H1 (cell line): Measurements from ENCODE around the gene DYNC1I1. TPM values are rescaled to one million over a fixed set of nuclear protein-coding genes. Genes with fewer than 3 reads are reported as not detected.
A peak's percentile ranks its signal among the peaks of the same experiment; 100 is the strongest.

ENCODE experiments used
- CTCF ChIA-PET: fragments of 300-600 bp; sonication (Branson Sonifier 250); formaldehyde crosslinking; loops from one replicate; lab custom pipeline; 2021; ENCODE audit not compliant: partially characterized antibody; lab: Charles Lee
- POLR2A ChIA-PET: fragments of 300-600 bp; sonication (Branson Sonifier 250); formaldehyde crosslinking; loops from one replicate; lab custom pipeline; 2021; ENCODE audit warnings: inconsistent platforms; ENCODE audit not compliant: partially characterized antibody; lab: Charles Lee
- DNase-seq, 2 experiments: peaks; one replicate each; pipeline versions ENCODE4 v3.0.0 to v3.0.0-alpha.2; 2010 to 2022; ENCODE audit warnings: low spot score in 2 of 2, low read depth in 1 of 2, mixed read lengths in 1 of 2
- FAIRE-seq: peaks from 2 replicates; lab custom pipeline; 2011; peaks lifted over from hg19 to GRCh38; lab: Jason Lieb, UNC
- H2AFZ ChIP-seq: 2 replicates; pipeline ENCODE4 v1.8.1; 2012; ENCODE audit warnings: low read length, inconsistent platforms
- H2AK5ac ChIP-seq: 2 replicates; pipeline ENCODE4 v1.6.1; 2013; ENCODE audit warnings: low read depth, low read length
- H2BK120ac ChIP-seq: replicated peaks from 2 replicates; pipeline ENCODE3; 2013; ENCODE audit warnings: low read depth, low read length, inconsistent platforms
- H2BK12ac ChIP-seq: 2 replicates; pipeline ENCODE4 v1.6.1; 2013; ENCODE audit warnings: low read depth, low read length
- H2BK15ac ChIP-seq: 2 replicates; pipeline ENCODE4 v1.6.1; 2013; ENCODE audit warnings: low read length
- H2BK20ac ChIP-seq: 2 replicates; pipeline ENCODE4 v1.6.1; 2013; ENCODE audit warnings: low read length
- H2BK5ac ChIP-seq: 2 replicates; pipeline ENCODE4 v1.6.1; 2013; ENCODE audit warnings: low read depth, low read length
- H3K14ac ChIP-seq: 2 replicates; pipeline ENCODE4 v1.6.1; 2013; ENCODE audit warnings: inconsistent platforms; ENCODE audit not compliant: insufficient read length
- H3K18ac ChIP-seq: 2 replicates; pipeline ENCODE4 v1.6.1; 2013; ENCODE audit warnings: low read length; ENCODE audit errors: extremely low read depth
- H3K23ac ChIP-seq: 2 replicates; pipeline ENCODE4 v1.6.1; 2013; ENCODE audit warnings: inconsistent platforms; ENCODE audit not compliant: insufficient read length
- H3K23me2 ChIP-seq: 2 replicates; pipeline ENCODE4 v1.6.1; 2013; ENCODE audit warnings: low read depth, low read length
- H3K27ac ChIP-seq: 2 replicates; pipeline ENCODE4 v1.6.1; 2011; ENCODE audit warnings: low read depth, low read length, inconsistent platforms
- H3K27me3 ChIP-seq, 4 experiments: replicated peaks in 1 of 4; 1 replicate in 1 of 4; 2 replicates in 3 of 4; pipeline versions ENCODE4 v1.6.1 to v1.8.1; 2011 to 2013; ENCODE audit warnings: low read length in 3 of 4, mild to moderate bottlenecking in 3 of 4, inconsistent platforms in 2 of 4, mixed read lengths in 2 of 4, moderate library complexity in 1 of 4; ENCODE audit not compliant: control insufficient read depth in 3 of 4, insufficient read depth in 3 of 4; ENCODE audit errors: extremely low read depth in 1 of 4
- H3K36me3 ChIP-seq, 4 experiments: 2 replicates each; pipeline versions ENCODE4 v1.6.1 to v1.8.1; 2011 to 2013; ENCODE audit warnings: mild to moderate bottlenecking in 4 of 4, low read length in 3 of 4, moderate library complexity in 2 of 4, control low read depth in 1 of 4, inconsistent platforms in 1 of 4; ENCODE audit not compliant: insufficient read depth in 4 of 4, control insufficient read depth in 2 of 4
- H3K4ac ChIP-seq: replicated peaks from 2 replicates; pipeline ENCODE3; 2013; ENCODE audit warnings: low read length, low read depth, mixed read lengths, inconsistent platforms; ENCODE audit not compliant: insufficient read length
- H3K4me1 ChIP-seq, 4 experiments: replicated peaks in 1 of 4; 1 replicate in 1 of 4; 2 replicates in 3 of 4; pipeline versions ENCODE4 v1.6.1 to v1.8.1; 2011 to 2013; ENCODE audit warnings: low read length in 3 of 4, inconsistent platforms in 2 of 4, mixed read lengths in 1 of 4; ENCODE audit not compliant: insufficient read depth in 4 of 4, control insufficient read depth in 3 of 4
- H3K4me2 ChIP-seq, 2 experiments: 2 replicates each; pipeline versions ENCODE4 v1.6.1 to v1.8.1; 2011 to 2013; ENCODE audit warnings: low read depth in 2 of 2, low read length in 2 of 2, control low read depth in 1 of 2, inconsistent platforms in 1 of 2, mild to moderate bottlenecking in 1 of 2; ENCODE audit not compliant: insufficient read depth in 1 of 2
- H3K4me3 ChIP-seq, 4 experiments: fragments of 200-600, 300-600 bp in 1 of 4; sonication (generic), shearing (Covaris generic), sonication (Bioruptor Twin) in 1 of 4; 2 replicates each; pipeline versions ENCODE4 v1.5.1 to v1.8.1; 2011 to 2016; ENCODE audit warnings: low read length in 4 of 4, low read depth in 3 of 4, control low read depth in 2 of 4, inconsistent platforms in 2 of 4, mild to moderate bottlenecking in 2 of 4, mixed read lengths in 1 of 4, moderate library complexity in 1 of 4; ENCODE audit not compliant: insufficient read depth in 2 of 4; ENCODE audit errors: extremely low read depth in 1 of 4
- H3K56ac ChIP-seq: replicated peaks from 2 replicates; pipeline ENCODE3; 2013; ENCODE audit warnings: low read depth, mild to moderate bottlenecking, mixed read lengths, low read length, inconsistent platforms; ENCODE audit not compliant: insufficient read length
- H3K79me1 ChIP-seq: 2 replicates; pipeline ENCODE4 v1.6.1; 2013; ENCODE audit warnings: low read depth, low read length, control low read depth
- H3K79me2 ChIP-seq, 2 experiments: 2 replicates each; pipeline versions ENCODE4 v1.6.1 to v1.8.1; 2012 to 2013; ENCODE audit warnings: low read length in 2 of 2, mild to moderate bottlenecking in 2 of 2, inconsistent platforms in 1 of 2; ENCODE audit not compliant: insufficient read depth in 2 of 2, control insufficient read depth in 1 of 2
- H3K9ac ChIP-seq, 4 experiments: replicated peaks in 1 of 4; 1 replicate in 1 of 4; 2 replicates in 3 of 4; pipeline versions ENCODE4 v1.6.1 to v1.8.1; 2011 to 2013; ENCODE audit warnings: low read depth in 3 of 4, low read length in 3 of 4, control low read depth in 2 of 4, mild to moderate bottlenecking in 2 of 4, moderate library complexity in 2 of 4, inconsistent platforms in 1 of 4; ENCODE audit errors: extremely low read depth in 1 of 4
- H3K9me3 ChIP-seq, 2 experiments: 2 replicates each; pipeline versions ENCODE4 v1.6.1 to v1.8.1; 2012 to 2013; ENCODE audit warnings: mild to moderate bottlenecking in 2 of 2, moderate library complexity in 2 of 2, control low read depth in 1 of 2, inconsistent platforms in 1 of 2, low read depth in 1 of 2, low read length in 1 of 2, mixed read lengths in 1 of 2; ENCODE audit not compliant: insufficient read depth in 2 of 2
- H4K20me1 ChIP-seq, 2 experiments: replicated peaks in 1 of 2; 2 replicates each; pipeline versions ENCODE3 to v1.8.1; 2011 to 2013; ENCODE audit warnings: inconsistent platforms in 2 of 2, low read length in 2 of 2, mild to moderate bottlenecking in 1 of 2; ENCODE audit not compliant: insufficient read depth in 2 of 2, control insufficient read depth in 1 of 2
- H4K5ac ChIP-seq: 2 replicates; pipeline ENCODE4 v1.6.1; 2013; ENCODE audit warnings: low read length, low read depth, mixed read lengths, inconsistent platforms; ENCODE audit not compliant: insufficient read length
- H4K8ac ChIP-seq: 2 replicates; pipeline ENCODE4 v1.8.0; 2013; ENCODE audit warnings: mild to moderate bottlenecking, moderate library complexity, low read length, inconsistent platforms; ENCODE audit not compliant: insufficient read depth; ENCODE audit errors: extremely low read depth
- H4K91ac ChIP-seq: replicated peaks from 2 replicates; pipeline ENCODE3; 2013; ENCODE audit warnings: low read length, mixed read lengths, inconsistent platforms; ENCODE audit not compliant: insufficient read length
- BACH1 ChIP-seq: IDR thresholded peaks from 2 replicates; pipeline ENCODE4 v1.6.1; 2012; ENCODE audit warnings: low read length, improper control_type of control experiment
- POLR2AphosphoS5 ChIP-seq: IDR thresholded peaks from 2 replicates; pipeline ENCODE4 v1.6.1; 2011; ENCODE audit warnings: low read depth, low read length
- WGBS, 2 experiments: shearing (Covaris generic) in 1 of 2; methylation state at CpG; one replicate each; pipeline versions ENCODE4 v1.1.6 to v1.1.7; 2013 to 2015; ENCODE audit warnings: low lambda C conversion rate in 2 of 2, mixed read lengths in 2 of 2, inconsistent platforms in 1 of 2, low coverage in 1 of 2, missing lambda C conversion rate in 1 of 2; ENCODE audit not compliant: insufficient replicate concordance in 2 of 2, insufficient coverage in 1 of 2, insufficient read length in 1 of 2; ENCODE audit errors: extremely low coverage in 1 of 2, missing lambda C conversion rate in 1 of 2; 5-methylcytosine and 5-hydroxymethylcytosine counted together
- polyA plus RNA-seq, 7 experiments: library from polyadenylated mRNA; depleted of rRNA in 3 of 7; stranded (reverse) in 5 of 7; unstranded in 2 of 7; fragments of >200 nt in 5 of 7; fragments of 200-250 nt in 2 of 7; gene quantifications; 1 replicate in 5 of 7; 2 replicates in 1 of 7; 4 replicates in 1 of 7; pipeline versions ENCODE4 v1.2.1 to v1.2.3, GENCODE V29; 2011 to 2013; ENCODE audit warnings: missing spikeins in 2 of 7, mixed read lengths in 2 of 7
- total RNA-seq: library from RNA; stranded (reverse); fragmentation: NEBNext Ultra II Directional; extraction: Animal tissue kit (Norgen Biotek cat#: 25700); gene quantifications from 2 replicates; pipeline ENCODE4 v1.2.1, GENCODE V29; 2021

Gene DYNC1I1
- total and polyA plus RNA-seq, 2 of the 8 experiments (the other 6 are each of a cell fraction or from before 2014, with no cell fraction given): 0.45 to 0.58 TPM

DNA sequence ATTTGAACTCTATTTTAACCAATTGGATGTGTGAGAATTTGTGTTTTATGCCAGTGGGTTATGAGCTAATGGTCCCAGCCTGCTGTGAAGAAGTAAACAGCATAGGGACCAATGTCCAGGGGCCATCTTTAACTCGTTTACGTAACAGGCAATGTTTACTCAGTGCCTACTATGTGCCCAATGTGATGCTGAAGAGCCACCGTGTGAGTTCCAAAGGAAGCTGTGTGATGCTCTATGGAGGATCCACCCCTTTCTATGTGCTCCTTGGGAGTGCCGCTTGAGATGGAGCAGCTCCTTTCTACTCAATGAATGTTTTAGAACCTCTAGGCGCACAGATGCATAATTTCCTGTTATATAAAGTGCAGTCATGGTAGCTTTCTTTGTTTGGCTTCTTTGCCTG, 21.3 kb downstream of the DYNC1I1 start:
- no peak overlapping the region for H3K9ac ChIP-seq
- no peak overlapping the region for H2BK5ac ChIP-seq
- no peak for TF ChIP-seq BACH1
- peak; percentile 46; the same call in 1 of the 2 replicates for TF ChIP-seq POLR2AphosphoS5
- TF ChIP-seq, all 59 proteins: peak for 1
- H2BK12ac ChIP-seq: no peak overlapping the region
- H2AK5ac ChIP-seq: no peak overlapping the region
- H3K14ac ChIP-seq: no peak overlapping the region
- H3K27me3 ChIP-seq: peaks cover 10 to 24% (median 18%) of the 10 kb centered on the region in 4 experiments
- no peak overlapping the region for H3K4me3 ChIP-seq
- no peak overlapping the region for H2BK120ac ChIP-seq
- no peaks in the 10 kb centered on the region for H3K23me2 ChIP-seq
- no peak overlapping the region for H3K4me2 ChIP-seq
- FAIRE-seq: no peak
- peaks cover 0 to 2% of the 10 kb centered on the region in 2 experiments for H4K20me1 ChIP-seq
- no peak overlapping the region for H2BK15ac ChIP-seq
- H3K36me3 ChIP-seq: no peaks in the 10 kb centered on the region
- no peak overlapping the region for H2AFZ ChIP-seq
- WGBS, 2 experiments: 67% methylated on average over 5 of the region's 5 CpGs; no CpG with 5 or more reads in 1 of the 2 experiments
- no peak overlapping the region for H3K27ac ChIP-seq
- ChIA-PET POLR2A (no interaction called here), CTCF (interaction anchor here (0.7 to 8.8 kb wide), 15 partner anchors 10 to 103 kb away, joined by 3 to 79 read pairs (median 16); partner anchors contain the start of gene DYNC1I1)
- no peak overlapping the region for H3K18ac ChIP-seq
- no peak for DNase-seq
- no peaks in the 10 kb centered on the region for H3K79me1 ChIP-seq
- H3K79me2 ChIP-seq: no peaks in the 10 kb centered on the region
- H3K4me1 ChIP-seq: no peaks in the 10 kb centered on the region
- H2BK20ac ChIP-seq: no peak overlapping the region
- H3K56ac ChIP-seq: no peak overlapping the region
- no peak overlapping the region for H4K8ac ChIP-seq
- no peak overlapping the region for H4K91ac ChIP-seq
- no peak overlapping the region for H4K5ac ChIP-seq
- H3K9me3 ChIP-seq: no peaks in the 10 kb centered on the region
- H3K23ac ChIP-seq: no peak overlapping the region
- no peak overlapping the region for H3K4ac ChIP-seq
